ENCODE results near the gene RNMT.

RNMT gene

DNA sequence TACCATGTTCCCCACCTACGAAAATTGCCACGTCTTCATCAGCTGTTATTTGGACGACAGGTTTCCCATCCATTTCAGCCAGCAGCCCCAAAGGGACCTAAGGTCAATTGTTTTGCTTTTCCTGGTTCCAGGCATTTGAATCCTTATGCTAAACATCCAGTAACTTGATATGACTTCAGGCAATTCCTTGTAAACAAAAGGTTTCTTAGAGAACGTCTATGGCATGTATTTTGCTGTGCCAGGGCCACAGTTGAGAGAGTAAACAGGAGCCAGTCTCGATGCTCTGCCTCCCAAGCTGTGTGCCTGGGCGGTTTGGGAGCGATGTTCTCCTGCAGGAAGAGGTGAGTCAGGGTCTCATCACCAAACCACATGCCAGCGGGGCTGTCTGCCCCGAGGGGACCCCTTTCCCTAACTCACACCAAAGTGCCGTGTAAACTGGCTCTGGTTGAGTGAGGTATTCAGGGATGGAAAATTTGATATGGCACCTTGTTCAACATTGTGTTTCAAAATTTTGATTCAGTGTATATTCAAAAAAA, 84.5 kb downstream of the RNMT start:
- Histone ChIP-seq H3K36me3 (no peaks in the 10 kb centered on the region), H3K9me3 (no peaks in the 10 kb centered on the region), H3K27ac (no peak overlapping the region), H3K27me3 (peaks cover 0 to 12% of the 10 kb centered on the region in 2 donors), H3K4me1 (no peaks in the 10 kb centered on the region), H3K4me3 (no peak overlapping the region)
- DNase-seq = no peak
- intact Hi-C loops (cut with DNase I; ENCODE audit: low total_unique reads) = no loop called here
- TF ChIP-seq, protein P1, sequence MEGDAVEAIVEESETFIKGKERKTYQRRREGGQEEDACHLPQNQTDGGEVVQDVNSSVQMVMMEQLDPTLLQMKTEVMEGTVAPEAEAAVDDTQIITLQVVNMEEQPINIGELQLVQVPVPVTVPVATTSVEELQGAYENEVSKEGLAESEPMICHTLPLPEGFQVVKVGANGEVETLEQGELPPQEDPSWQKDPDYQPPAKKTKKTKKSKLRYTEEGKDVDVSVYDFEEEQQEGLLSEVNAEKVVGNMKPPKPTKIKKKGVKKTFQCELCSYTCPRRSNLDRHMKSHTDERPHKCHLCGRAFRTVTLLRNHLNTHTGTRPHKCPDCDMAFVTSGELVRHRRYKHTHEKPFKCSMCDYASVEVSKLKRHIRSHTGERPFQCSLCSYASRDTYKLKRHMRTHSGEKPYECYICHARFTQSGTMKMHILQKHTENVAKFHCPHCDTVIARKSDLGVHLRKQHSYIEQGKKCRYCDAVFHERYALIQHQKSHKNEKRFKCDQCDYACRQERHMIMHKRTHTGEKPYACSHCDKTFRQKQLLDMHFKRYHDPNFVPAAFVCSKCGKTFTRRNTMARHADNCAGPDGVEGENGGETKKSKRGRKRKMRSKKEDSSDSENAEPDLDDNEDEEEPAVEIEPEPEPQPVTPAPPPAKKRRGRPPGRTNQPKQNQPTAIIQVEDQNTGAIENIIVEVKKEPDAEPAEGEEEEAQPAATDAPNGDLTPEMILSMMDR (IDR thresholded peaks at IDR 0.05) = no peak

DNA sequence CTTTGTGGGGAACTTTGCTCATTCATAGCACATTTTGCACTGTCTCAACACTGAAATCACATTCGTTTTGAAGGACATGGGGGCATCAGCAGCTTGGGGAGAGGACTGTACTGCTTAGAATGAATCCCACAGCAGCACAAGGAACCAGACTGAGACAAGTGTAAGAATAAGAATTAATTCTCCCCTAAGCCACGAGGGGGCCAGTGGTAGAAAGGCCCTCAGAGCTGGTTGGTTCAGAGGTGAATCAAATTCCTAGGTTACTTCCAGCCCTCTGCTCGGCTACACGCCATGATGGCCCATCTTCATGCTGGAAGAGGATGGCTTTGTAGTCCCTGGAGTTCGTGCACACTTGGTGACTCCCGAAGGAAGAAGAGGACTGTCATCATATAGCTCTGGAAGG, 85.5 kb downstream of the RNMT start:
- Histone ChIP-seq H3K4me1 (no peaks in the 10 kb centered on the region), H3K36me3 (no peaks in the 10 kb centered on the region), H3K27ac (no peak overlapping the region), H3K9me3 (no peaks in the 10 kb centered on the region), H3K4me3 (no peak overlapping the region), H3K27me3 (peaks cover 0 to 12% of the 10 kb centered on the region in 2 donors)
- TF ChIP-seq, protein P1 (IDR thresholded peaks at IDR 0.05) = no peak
- no peak for DNase-seq
- intact Hi-C loops (cut with DNase I; ENCODE audit: low total_unique reads) = no loop called here

DNA sequence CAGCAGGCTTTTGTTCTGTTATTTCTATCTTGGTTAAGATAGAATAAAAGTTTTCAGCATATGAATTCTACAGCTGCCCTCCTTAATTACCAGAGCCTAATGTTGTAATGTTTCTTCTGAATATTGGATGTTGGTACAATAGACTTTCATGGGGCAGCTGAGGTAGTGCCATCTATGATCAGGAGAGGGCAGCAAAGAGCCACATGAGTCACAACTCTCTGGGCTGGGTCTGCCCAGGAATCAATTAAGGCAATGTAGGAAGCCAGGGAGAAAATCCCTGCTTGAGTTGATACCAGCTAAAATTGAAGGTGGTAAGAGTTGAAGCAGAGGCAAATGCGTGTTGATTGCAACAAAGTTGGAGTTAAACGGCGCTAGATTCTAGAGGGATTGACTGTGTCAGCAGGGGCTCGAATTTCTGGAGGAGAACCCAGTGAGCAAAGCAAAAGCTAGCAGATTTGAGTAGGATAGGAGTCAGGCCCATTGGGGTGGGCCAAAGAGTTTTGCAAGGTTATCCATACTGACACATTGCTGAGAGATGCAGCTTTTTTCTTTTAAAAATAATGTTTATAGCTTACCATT, 86.9 kb downstream of the RNMT start:
- TF ChIP-seq, protein P1 (IDR thresholded peaks at IDR 0.05) = peak; percentile 66 to 78
- DNase-seq = peak in 1 of 2 donors; percentile 77
- H3K27me3 ChIP-seq = peaks cover 0 to 10% of the 10 kb centered on the region in 2 donors
- H3K4me1 ChIP-seq = no peaks in the 10 kb centered on the region
- no peak overlapping the region for H3K4me3 ChIP-seq
- no peak overlapping the region for H3K27ac ChIP-seq
- no peaks in the 10 kb centered on the region for H3K9me3 ChIP-seq
- no peaks in the 10 kb centered on the region for H3K36me3 ChIP-seq
- intact Hi-C loops (cut with DNase I; ENCODE audit: low total_unique reads) = no loop called here

All from tibial artery (tissue), 4 donors.